A549 treated with ZK216348 at 1 μM for 4 hours (cell line): Measurements from ENCODE around the gene ACOX3. TPM values are rescaled to one million over a fixed set of nuclear protein-coding genes. Genes with fewer than 3 reads are reported as not detected.

Source experiments
- total RNA-seq: library from RNA; stranded (reverse); fragments of 200-300 nt; extraction: Qiagen RNA extraction; gene quantifications from 5 replicates; pipeline ENCODE4 v1.2.3, GENCODE V29; 2022; ENCODE audit warnings: low read depth

The ACOX3 gene
- total RNA-seq: 7.8 to 11.0 TPM (median 9.7 TPM) in 5 replicates

GRCh38 chr4:8440492-8441311 lies at the start of gene ACOX3, which contains the start of gene TRMT44:
Gene ACOX3, minus strand, starts transcription at chr4:8440723. Its CDS starts 24,202 bp downstream, at chr4:8416521.
Gene TRMT44, plus strand, starts transcription at chr4:8440777. Its CDS starts 46 bp downstream, at chr4:8440823.

Other genes starting within 250 kb of the ACOX3 start
- 10.7 to 23.0 TPM (median 16.2 TPM) in 5 replicates for gene SH3TC1, start 241.4 kb downstream of the ACOX3 start, total RNA-seq
- gene HTRA3, start 171.0 kb downstream of the ACOX3 start, total RNA-seq: 12.6 to 21.9 TPM (median 19.9 TPM) in 5 replicates
- gene TRMT44, start 54 bp upstream of the ACOX3 start, total RNA-seq: 4.9 to 7.2 TPM (median 6.1 TPM) in 5 replicates
- 0.16 TPM in 1 of 5 replicates, not detected in the others for gene GPR78, start 139.7 kb upstream of the ACOX3 start, total RNA-seq
- 0.12 to 0.28 TPM (median 0.15 TPM) in 5 replicates for gene CPZ, start 152.0 kb upstream of the ACOX3 start, total RNA-seq